H1 (cell line): Measurements from ENCODE around the gene DHRS4L2. TPM values are rescaled to one million over a fixed set of nuclear protein-coding genes. Genes with fewer than 3 reads are reported as not detected.
"Not testable (repeated sequence)": the region's sequence is repeated elsewhere in the genome, so short reads cannot be mapped to it uniquely, and the experiment has no call there.

ENCODE experiments used
- CTCF ChIA-PET: fragments of 300-600 bp; sonication (Branson Sonifier 250); formaldehyde crosslinking; loops from one replicate; lab custom pipeline; 2021; ENCODE audit not compliant: partially characterized antibody; lab: Charles Lee
- POLR2A ChIA-PET: fragments of 300-600 bp; sonication (Branson Sonifier 250); formaldehyde crosslinking; loops from one replicate; lab custom pipeline; 2021; ENCODE audit warnings: inconsistent platforms; ENCODE audit not compliant: partially characterized antibody; lab: Charles Lee
- DNase-seq, 2 experiments: peaks; one replicate each; pipeline versions ENCODE4 v3.0.0 to v3.0.0-alpha.2; 2010 to 2022; ENCODE audit warnings: low spot score in 2 of 2, low read depth in 1 of 2, mixed read lengths in 1 of 2
- FAIRE-seq: peaks from 2 replicates; lab custom pipeline; 2011; peaks lifted over from hg19 to GRCh38; lab: Jason Lieb, UNC
- H2AFZ ChIP-seq: 2 replicates; pipeline ENCODE4 v1.8.1; 2012; ENCODE audit warnings: low read length, inconsistent platforms
- H2AK5ac ChIP-seq: 2 replicates; pipeline ENCODE4 v1.6.1; 2013; ENCODE audit warnings: low read depth, low read length
- H2BK120ac ChIP-seq: replicated peaks from 2 replicates; pipeline ENCODE3; 2013; ENCODE audit warnings: low read depth, low read length, inconsistent platforms
- H2BK12ac ChIP-seq: 2 replicates; pipeline ENCODE4 v1.6.1; 2013; ENCODE audit warnings: low read depth, low read length
- H2BK15ac ChIP-seq: 2 replicates; pipeline ENCODE4 v1.6.1; 2013; ENCODE audit warnings: low read length
- H2BK20ac ChIP-seq: 2 replicates; pipeline ENCODE4 v1.6.1; 2013; ENCODE audit warnings: low read length
- H2BK5ac ChIP-seq: 2 replicates; pipeline ENCODE4 v1.6.1; 2013; ENCODE audit warnings: low read depth, low read length
- H3K14ac ChIP-seq: 2 replicates; pipeline ENCODE4 v1.6.1; 2013; ENCODE audit warnings: inconsistent platforms; ENCODE audit not compliant: insufficient read length
- H3K18ac ChIP-seq: 2 replicates; pipeline ENCODE4 v1.6.1; 2013; ENCODE audit warnings: low read length; ENCODE audit errors: extremely low read depth
- H3K23ac ChIP-seq: 2 replicates; pipeline ENCODE4 v1.6.1; 2013; ENCODE audit warnings: inconsistent platforms; ENCODE audit not compliant: insufficient read length
- H3K23me2 ChIP-seq: 2 replicates; pipeline ENCODE4 v1.6.1; 2013; ENCODE audit warnings: low read depth, low read length
- H3K27ac ChIP-seq: 2 replicates; pipeline ENCODE4 v1.6.1; 2011; ENCODE audit warnings: low read depth, low read length, inconsistent platforms
- H3K27me3 ChIP-seq, 4 experiments: replicated peaks in 1 of 4; 1 replicate in 1 of 4; 2 replicates in 3 of 4; pipeline versions ENCODE4 v1.6.1 to v1.8.1; 2011 to 2013; ENCODE audit warnings: low read length in 3 of 4, mild to moderate bottlenecking in 3 of 4, inconsistent platforms in 2 of 4, mixed read lengths in 2 of 4, moderate library complexity in 1 of 4; ENCODE audit not compliant: control insufficient read depth in 3 of 4, insufficient read depth in 3 of 4; ENCODE audit errors: extremely low read depth in 1 of 4
- H3K36me3 ChIP-seq, 4 experiments: 2 replicates each; pipeline versions ENCODE4 v1.6.1 to v1.8.1; 2011 to 2013; ENCODE audit warnings: mild to moderate bottlenecking in 4 of 4, low read length in 3 of 4, moderate library complexity in 2 of 4, control low read depth in 1 of 4, inconsistent platforms in 1 of 4; ENCODE audit not compliant: insufficient read depth in 4 of 4, control insufficient read depth in 2 of 4
- H3K4ac ChIP-seq: replicated peaks from 2 replicates; pipeline ENCODE3; 2013; ENCODE audit warnings: low read length, low read depth, mixed read lengths, inconsistent platforms; ENCODE audit not compliant: insufficient read length
- H3K4me1 ChIP-seq, 4 experiments: replicated peaks in 1 of 4; 1 replicate in 1 of 4; 2 replicates in 3 of 4; pipeline versions ENCODE4 v1.6.1 to v1.8.1; 2011 to 2013; ENCODE audit warnings: low read length in 3 of 4, inconsistent platforms in 2 of 4, mixed read lengths in 1 of 4; ENCODE audit not compliant: insufficient read depth in 4 of 4, control insufficient read depth in 3 of 4
- H3K4me2 ChIP-seq, 2 experiments: 2 replicates each; pipeline versions ENCODE4 v1.6.1 to v1.8.1; 2011 to 2013; ENCODE audit warnings: low read depth in 2 of 2, low read length in 2 of 2, control low read depth in 1 of 2, inconsistent platforms in 1 of 2, mild to moderate bottlenecking in 1 of 2; ENCODE audit not compliant: insufficient read depth in 1 of 2
- H3K4me3 ChIP-seq, 4 experiments: fragments of 200-600, 300-600 bp in 1 of 4; sonication (generic), shearing (Covaris generic), sonication (Bioruptor Twin) in 1 of 4; 2 replicates each; pipeline versions ENCODE4 v1.5.1 to v1.8.1; 2011 to 2016; ENCODE audit warnings: low read length in 4 of 4, low read depth in 3 of 4, control low read depth in 2 of 4, inconsistent platforms in 2 of 4, mild to moderate bottlenecking in 2 of 4, mixed read lengths in 1 of 4, moderate library complexity in 1 of 4; ENCODE audit not compliant: insufficient read depth in 2 of 4; ENCODE audit errors: extremely low read depth in 1 of 4
- H3K56ac ChIP-seq: replicated peaks from 2 replicates; pipeline ENCODE3; 2013; ENCODE audit warnings: low read depth, mild to moderate bottlenecking, mixed read lengths, low read length, inconsistent platforms; ENCODE audit not compliant: insufficient read length
- H3K79me1 ChIP-seq: 2 replicates; pipeline ENCODE4 v1.6.1; 2013; ENCODE audit warnings: low read depth, low read length, control low read depth
- H3K79me2 ChIP-seq, 2 experiments: 2 replicates each; pipeline versions ENCODE4 v1.6.1 to v1.8.1; 2012 to 2013; ENCODE audit warnings: low read length in 2 of 2, mild to moderate bottlenecking in 2 of 2, inconsistent platforms in 1 of 2; ENCODE audit not compliant: insufficient read depth in 2 of 2, control insufficient read depth in 1 of 2
- H3K9ac ChIP-seq, 4 experiments: replicated peaks in 1 of 4; 1 replicate in 1 of 4; 2 replicates in 3 of 4; pipeline versions ENCODE4 v1.6.1 to v1.8.1; 2011 to 2013; ENCODE audit warnings: low read depth in 3 of 4, low read length in 3 of 4, control low read depth in 2 of 4, mild to moderate bottlenecking in 2 of 4, moderate library complexity in 2 of 4, inconsistent platforms in 1 of 4; ENCODE audit errors: extremely low read depth in 1 of 4
- H3K9me3 ChIP-seq, 2 experiments: 2 replicates each; pipeline versions ENCODE4 v1.6.1 to v1.8.1; 2012 to 2013; ENCODE audit warnings: mild to moderate bottlenecking in 2 of 2, moderate library complexity in 2 of 2, control low read depth in 1 of 2, inconsistent platforms in 1 of 2, low read depth in 1 of 2, low read length in 1 of 2, mixed read lengths in 1 of 2; ENCODE audit not compliant: insufficient read depth in 2 of 2
- H4K20me1 ChIP-seq, 2 experiments: replicated peaks in 1 of 2; 2 replicates each; pipeline versions ENCODE3 to v1.8.1; 2011 to 2013; ENCODE audit warnings: inconsistent platforms in 2 of 2, low read length in 2 of 2, mild to moderate bottlenecking in 1 of 2; ENCODE audit not compliant: insufficient read depth in 2 of 2, control insufficient read depth in 1 of 2
- H4K5ac ChIP-seq: 2 replicates; pipeline ENCODE4 v1.6.1; 2013; ENCODE audit warnings: low read length, low read depth, mixed read lengths, inconsistent platforms; ENCODE audit not compliant: insufficient read length
- H4K8ac ChIP-seq: 2 replicates; pipeline ENCODE4 v1.8.0; 2013; ENCODE audit warnings: mild to moderate bottlenecking, moderate library complexity, low read length, inconsistent platforms; ENCODE audit not compliant: insufficient read depth; ENCODE audit errors: extremely low read depth
- H4K91ac ChIP-seq: replicated peaks from 2 replicates; pipeline ENCODE3; 2013; ENCODE audit warnings: low read length, mixed read lengths, inconsistent platforms; ENCODE audit not compliant: insufficient read length
- WGBS, 2 experiments: shearing (Covaris generic) in 1 of 2; methylation state at CpG; one replicate each; pipeline versions ENCODE4 v1.1.6 to v1.1.7; 2013 to 2015; ENCODE audit warnings: low lambda C conversion rate in 2 of 2, mixed read lengths in 2 of 2, inconsistent platforms in 1 of 2, low coverage in 1 of 2, missing lambda C conversion rate in 1 of 2; ENCODE audit not compliant: insufficient replicate concordance in 2 of 2, insufficient coverage in 1 of 2, insufficient read length in 1 of 2; ENCODE audit errors: extremely low coverage in 1 of 2, missing lambda C conversion rate in 1 of 2; 5-methylcytosine and 5-hydroxymethylcytosine counted together
- polyA plus RNA-seq, 7 experiments: library from polyadenylated mRNA; depleted of rRNA in 3 of 7; stranded (reverse) in 5 of 7; unstranded in 2 of 7; fragments of >200 nt in 5 of 7; fragments of 200-250 nt in 2 of 7; gene quantifications; 1 replicate in 5 of 7; 2 replicates in 1 of 7; 4 replicates in 1 of 7; pipeline versions ENCODE4 v1.2.1 to v1.2.3, GENCODE V29; 2011 to 2013; ENCODE audit warnings: missing spikeins in 2 of 7, mixed read lengths in 2 of 7
- total RNA-seq: library from RNA; stranded (reverse); fragmentation: NEBNext Ultra II Directional; extraction: Animal tissue kit (Norgen Biotek cat#: 25700); gene quantifications from 2 replicates; pipeline ENCODE4 v1.2.1, GENCODE V29; 2021

Gene DHRS4L2
- total and polyA plus RNA-seq, 2 of the 8 experiments (the other 6 are each of a cell fraction or from before 2014, with no cell fraction given) = 12.3 to 15.4 TPM

GRCh38 chr14:23954965-23955364, 33.8 kb upstream of the DHRS4L2 start:
- CTCF ChIA-PET = interaction anchor here (0.6 to 4.2 kb wide), 8 partner anchors 18 to 365 kb away, joined by 3 to 35 read pairs (median 3); no protein-coding TSS in a partner anchor

GRCh38 chr14:23955811-23956210, 32.9 kb upstream of the DHRS4L2 start:
- H3K4me3 ChIP-seq, H3K27ac ChIP-seq, H3K18ac ChIP-seq, H3K56ac ChIP-seq, H2BK12ac ChIP-seq, DNase-seq, H2BK20ac ChIP-seq, H4K20me1 ChIP-seq, H4K8ac ChIP-seq, H3K79me1 ChIP-seq, H3K23me2 ChIP-seq, H2BK120ac ChIP-seq, FAIRE-seq, H3K4ac ChIP-seq, H3K4me2 ChIP-seq, H3K9me3 ChIP-seq, H4K91ac ChIP-seq, H3K9ac ChIP-seq, POLR2A ChIA-PET, H3K4me1 ChIP-seq, H2BK5ac ChIP-seq, H3K79me2 ChIP-seq, H3K23ac ChIP-seq, H2AK5ac ChIP-seq, H2BK15ac ChIP-seq, H4K5ac ChIP-seq, H3K36me3 ChIP-seq, H3K27me3 ChIP-seq, H3K14ac ChIP-seq, H2AFZ ChIP-seq: not testable (repeated sequence)
- CTCF ChIA-PET = interaction anchor here (1.2 to 1.6 kb wide), 3 partner anchors 280 to 375 kb away, joined by 3 to 4 read pairs (median 4); no protein-coding TSS in a partner anchor
- 91% methylated on average over 2 of the region's 2 CpGs; no CpG with 5 or more reads in 1 of the 2 experiments for WGBS, 2 experiments

More at GRCh38 chr14:23954965-23955364, 33.8 kb upstream of the DHRS4L2 start:
- H2BK12ac ChIP-seq, H2AK5ac ChIP-seq, H3K4me1 ChIP-seq, H4K20me1 ChIP-seq, H3K23me2 ChIP-seq, H3K14ac ChIP-seq, H2BK120ac ChIP-seq, H3K79me2 ChIP-seq, H2BK20ac ChIP-seq, H3K4me3 ChIP-seq, H4K5ac ChIP-seq, FAIRE-seq, POLR2A ChIA-PET, H2BK5ac ChIP-seq, DNase-seq, H3K9ac ChIP-seq, H3K23ac ChIP-seq, H3K79me1 ChIP-seq, H3K27me3 ChIP-seq, H3K56ac ChIP-seq, H4K91ac ChIP-seq, H4K8ac ChIP-seq, H3K4ac ChIP-seq, H3K27ac ChIP-seq, H2AFZ ChIP-seq, H3K9me3 ChIP-seq, H2BK15ac ChIP-seq, H3K18ac ChIP-seq, H3K4me2 ChIP-seq, H3K36me3 ChIP-seq: not testable (repeated sequence)
- 95% methylated on average over 18 of the region's 20 CpGs; no CpG with 5 or more reads in 1 of the 2 experiments for WGBS, 2 experiments
